ACHN (cell line): ENCODE measurements around the gene PJA2.

Experiments used
- DNase-seq: peaks from one replicate; pipeline ENCODE4 v3.0.0-alpha.2; 2015
- in situ Hi-C: cut with HindIII; loops from 2 replicates; pipeline ENCODE4 v1.10.0; 2017; ENCODE audit warnings: low sequenced_read_pairs, low pct_ligation_motif_present, low pct_unique_long_range_greater_than_20kb

Gene PJA2

DNA sequence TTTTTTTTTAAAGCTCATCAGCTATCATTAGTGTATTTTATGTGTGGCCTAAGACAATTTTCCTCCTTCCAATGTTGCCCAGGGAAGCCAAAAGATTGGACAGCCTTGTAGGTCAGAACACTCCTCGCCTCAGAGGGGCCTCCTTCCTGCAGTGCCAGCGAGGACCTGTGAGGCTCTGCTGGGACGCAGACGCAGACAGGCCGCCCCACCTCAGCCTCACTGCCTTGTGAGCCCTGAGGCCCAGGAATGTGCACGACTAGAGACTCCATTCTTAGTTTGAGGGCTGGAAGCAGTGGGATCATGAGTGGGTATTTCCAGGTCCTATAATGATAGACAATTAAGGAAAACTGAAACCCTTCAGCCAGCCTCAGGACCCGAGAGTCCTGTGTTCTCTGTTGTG is 85.4 kb downstream of the PJA2 start:
- in situ Hi-C loops = no loop called here
- DNase-seq = no peak

DNA sequence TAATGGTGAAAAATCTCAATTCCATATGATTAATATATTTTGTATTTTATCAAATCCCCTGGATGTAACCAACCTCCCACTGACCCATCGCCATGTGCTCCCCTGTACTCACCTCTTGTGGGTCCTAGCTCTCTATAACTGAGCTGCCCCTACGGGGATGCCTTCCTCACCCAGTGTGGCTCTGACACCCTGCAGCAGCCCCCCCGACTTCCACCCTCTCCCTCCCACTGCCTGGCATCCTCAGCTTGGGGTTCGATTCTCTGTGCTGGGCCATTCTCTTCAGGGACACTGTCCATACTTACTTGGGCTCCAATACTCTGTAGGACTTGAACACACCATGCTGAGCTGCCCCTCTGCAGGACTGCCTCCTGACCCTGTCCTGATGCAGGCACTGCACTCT is 87.1 kb downstream of the PJA2 start:
- in situ Hi-C loops = no loop called here
- DNase-seq = no peak

DNA sequence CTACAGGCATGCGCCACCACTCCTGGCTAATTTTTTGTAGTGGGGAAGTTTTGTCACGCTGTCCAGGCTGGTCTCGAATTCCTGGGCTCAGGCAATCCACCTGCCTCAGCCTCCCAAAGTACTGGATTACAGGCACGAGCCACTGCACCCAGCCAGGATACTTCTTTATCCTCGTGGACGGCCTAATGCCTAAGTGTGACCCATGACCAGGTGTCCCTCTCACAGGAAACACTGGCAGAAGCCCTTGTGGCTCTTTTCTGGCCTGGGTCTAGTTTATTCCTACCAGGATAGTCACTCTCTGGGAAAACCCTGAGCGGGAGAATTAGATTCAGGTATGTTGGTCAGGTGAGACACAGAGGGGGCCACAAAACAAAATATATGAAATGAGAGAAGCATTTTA is 90.4 kb downstream of the PJA2 start:
- no peak for DNase-seq
- in situ Hi-C loops = no loop called here

DNA sequence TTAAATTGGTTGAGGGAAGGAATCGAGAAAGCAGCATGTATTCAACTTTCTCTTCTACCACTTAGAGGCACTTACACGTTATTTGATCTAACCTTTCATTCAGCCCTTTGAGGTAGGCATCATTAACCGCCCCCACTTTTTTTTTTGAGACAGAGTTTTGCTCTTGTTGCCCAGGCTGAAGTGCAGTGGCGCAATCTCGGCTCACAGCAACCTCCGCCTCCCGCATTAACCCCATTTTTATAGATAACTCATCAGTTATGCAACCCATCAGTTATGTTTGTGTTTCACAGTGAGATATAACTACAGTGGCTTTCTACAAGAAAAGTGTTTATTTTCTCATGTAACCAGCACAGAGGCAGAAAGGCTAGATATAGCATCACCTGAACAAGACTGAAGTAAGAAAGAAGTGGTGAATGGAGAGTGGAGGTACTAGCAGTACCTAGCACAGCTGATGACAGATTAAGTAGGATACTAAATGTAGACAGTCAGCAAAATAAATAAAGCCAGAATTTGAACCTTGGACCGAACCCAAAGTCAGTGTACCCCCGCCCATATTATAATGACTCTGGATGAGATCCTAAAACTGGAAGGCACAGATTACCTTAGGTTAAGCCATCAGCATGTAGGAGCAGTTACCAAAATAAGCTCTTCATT is 91.2 kb downstream of the PJA2 start:
- in situ Hi-C loops = no loop called here
- no peak for DNase-seq

DNA sequence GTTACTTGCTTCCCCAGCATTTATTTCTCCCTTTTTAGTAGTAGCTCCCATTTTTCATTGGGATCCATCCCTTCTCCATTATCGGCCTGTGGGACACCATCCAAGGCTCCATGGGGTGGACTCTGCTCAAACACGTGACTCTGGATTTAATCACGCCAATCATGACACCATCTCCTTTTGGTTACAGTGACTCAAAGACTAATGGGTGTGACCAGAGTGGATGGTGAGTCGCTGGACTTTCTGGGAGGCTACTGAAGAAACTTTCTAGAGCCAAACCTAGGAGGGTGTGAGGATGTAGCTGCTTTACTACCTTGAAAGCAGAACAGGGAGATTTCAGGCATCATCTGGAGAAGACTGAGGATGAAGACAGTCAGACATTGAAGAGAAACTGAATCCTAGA is 93.1 kb downstream of the PJA2 start:
- in situ Hi-C loops = no loop called here

DNA sequence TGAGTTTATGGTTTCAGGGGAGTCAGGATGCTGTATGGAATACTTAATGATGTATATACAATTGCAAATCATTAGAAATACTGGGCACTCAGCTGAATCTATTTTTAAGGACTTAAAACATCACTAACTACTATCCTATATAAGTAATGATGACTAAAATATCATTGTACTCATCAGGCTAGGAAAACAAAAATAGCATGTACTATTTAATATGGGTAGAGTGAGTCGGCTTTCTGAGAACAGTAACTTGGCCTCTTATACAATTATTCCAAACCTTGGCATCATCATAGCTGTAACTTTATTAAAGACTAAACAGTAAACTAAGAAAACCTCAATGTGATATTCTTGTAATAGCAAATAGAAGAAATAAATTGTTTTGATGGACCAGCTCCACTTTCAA is 94.5 kb downstream of the PJA2 start:
- DNase-seq = no peak
- in situ Hi-C loops = no loop called here

More for the DNA sequence above, 93.1 kb downstream of the PJA2 start:
- DNase-seq = no peak

DNA sequence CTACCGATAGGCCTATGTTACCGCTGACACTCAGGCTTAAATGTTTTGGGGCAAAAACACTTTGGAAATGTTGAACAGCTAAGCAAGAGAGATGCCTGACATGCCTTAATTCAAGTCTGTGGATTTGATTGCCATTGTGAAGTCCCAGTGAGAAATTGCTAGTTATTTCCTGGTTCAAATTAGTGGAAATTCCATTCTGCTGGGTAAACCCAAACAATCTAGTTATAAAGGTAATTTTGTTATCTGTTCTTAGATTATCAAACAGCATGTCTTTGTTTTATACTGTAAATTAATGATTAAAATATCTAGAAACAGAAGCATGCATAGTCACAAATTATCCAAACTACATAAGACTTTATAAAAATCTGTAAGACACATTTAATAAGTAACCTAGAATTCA is 96.6 kb downstream of the PJA2 start:
- in situ Hi-C loops = no loop called here

DNA sequence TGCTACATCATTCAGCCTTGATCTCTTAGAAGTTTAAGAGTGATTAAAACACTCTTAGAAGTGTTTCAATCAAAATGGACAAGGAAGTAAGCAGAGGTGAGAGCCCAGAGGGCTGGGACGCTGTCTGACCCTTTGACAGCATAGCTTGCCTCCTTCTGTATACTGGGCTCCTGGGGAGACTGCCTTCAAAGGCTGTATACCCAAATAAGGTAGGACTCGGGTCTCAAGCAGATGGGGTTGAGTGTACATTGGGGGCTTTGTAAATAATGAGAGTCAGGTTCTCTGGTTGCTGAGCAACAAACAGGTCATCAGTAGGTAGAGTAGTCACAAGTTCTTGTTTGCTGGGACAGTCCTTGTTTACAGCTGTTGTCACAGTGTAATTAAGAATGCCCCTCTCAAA is 97.1 kb downstream of the PJA2 start:
- no peak for DNase-seq
- in situ Hi-C loops = no loop called here

More for the DNA sequence above, 96.6 kb downstream of the PJA2 start:
- DNase-seq = no peak

DNA sequence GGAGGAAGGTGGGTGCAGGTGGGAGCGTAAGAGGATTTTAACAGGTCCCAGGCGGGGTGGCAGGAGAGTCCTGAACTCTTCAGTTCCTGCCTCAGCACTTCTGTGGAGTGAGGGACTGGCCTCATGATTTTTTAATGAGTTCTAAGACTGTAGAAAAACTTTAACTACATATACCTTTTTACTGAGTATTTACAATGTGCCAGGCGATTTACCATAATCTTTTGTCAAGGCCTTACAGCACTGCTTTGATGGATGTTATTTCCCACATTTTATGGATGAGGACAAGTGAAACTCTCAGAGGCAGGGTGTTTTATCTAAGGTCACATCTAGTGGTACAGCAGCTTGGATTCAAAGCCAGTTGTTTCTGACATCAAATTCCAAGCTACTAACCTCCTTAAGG is 99.5 kb downstream of the PJA2 start:
- no peak for DNase-seq

DNA sequence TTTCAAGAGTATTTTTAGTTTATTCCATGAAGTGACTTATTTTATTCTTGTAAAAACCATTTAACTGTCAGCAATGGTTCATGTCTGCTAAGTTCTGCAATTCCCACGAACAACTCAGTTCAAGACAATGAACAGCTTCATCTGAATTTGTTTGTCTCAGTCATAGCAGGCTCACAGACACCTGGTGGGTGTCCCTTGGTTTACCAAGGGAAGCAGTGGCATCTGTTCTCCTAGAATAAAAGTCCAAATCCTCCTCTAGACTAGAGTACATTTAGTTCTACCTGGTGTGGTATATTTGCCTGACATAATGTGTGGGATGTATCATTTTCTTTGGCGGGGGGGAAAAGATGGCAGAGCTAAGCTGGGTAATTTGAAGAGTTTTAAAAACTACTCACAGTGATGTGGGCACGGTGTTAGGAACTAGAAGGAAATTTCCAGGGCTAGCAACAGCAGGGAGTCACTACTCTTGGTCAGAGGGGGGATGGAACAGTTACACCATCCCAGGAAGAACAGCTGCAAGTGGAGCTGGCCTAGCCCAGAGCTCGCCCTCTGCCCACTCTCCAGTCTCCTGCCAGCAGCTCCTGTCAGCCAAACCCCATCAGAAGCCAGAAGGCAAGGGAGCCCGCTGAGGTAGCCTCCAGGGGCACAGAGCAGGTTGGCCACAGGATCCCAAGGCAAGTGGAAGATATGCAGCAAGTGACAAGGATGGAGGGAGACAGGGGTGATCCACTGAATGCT is 100.3 kb downstream of the PJA2 start:
- no peak for DNase-seq
- in situ Hi-C loops = no loop called here

More for the DNA sequence above, 99.5 kb downstream of the PJA2 start:
- in situ Hi-C loops = no loop called here

DNA sequence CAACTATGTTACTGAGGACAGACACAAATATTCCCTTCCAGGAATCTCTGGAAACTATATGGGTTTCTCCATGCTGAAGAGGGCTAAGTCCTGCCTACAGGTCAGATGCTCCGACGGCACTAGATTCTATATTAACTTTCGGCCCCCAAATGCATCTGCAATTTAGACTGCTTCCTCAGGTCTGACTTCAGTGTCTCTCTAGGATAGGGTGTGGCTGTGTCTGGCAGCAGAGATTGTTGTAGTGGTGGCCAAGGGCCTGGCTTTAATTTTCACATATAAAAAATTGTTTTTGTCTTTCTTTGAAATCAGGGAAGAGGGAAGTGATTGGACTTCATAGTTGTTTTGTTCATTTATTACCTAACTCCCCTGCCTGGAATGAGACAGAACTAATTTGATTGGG is 101.8 kb downstream of the PJA2 start:
- in situ Hi-C loops = no loop called here
- DNase-seq = no peak

DNA sequence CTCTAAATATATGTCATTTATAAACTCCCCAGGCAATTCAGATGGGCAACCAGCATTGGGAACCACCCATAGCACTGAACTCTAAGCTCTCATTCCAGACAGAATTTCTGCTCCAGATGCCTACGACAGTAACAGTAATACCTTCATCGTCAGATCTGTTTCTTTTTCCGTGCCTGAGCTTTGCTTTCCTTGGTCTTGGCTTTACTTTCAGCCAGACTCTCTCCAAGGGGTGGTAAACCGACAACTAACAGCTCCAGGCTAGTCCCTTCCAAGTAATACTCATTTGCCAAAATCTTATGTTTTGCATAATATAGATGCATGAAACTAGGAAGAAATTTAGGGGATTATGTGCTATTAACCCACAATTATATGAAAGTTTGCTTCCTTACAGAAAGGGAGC is 102.3 kb downstream of the PJA2 start:
- in situ Hi-C loops = no loop called here
- no peak for DNase-seq

DNA sequence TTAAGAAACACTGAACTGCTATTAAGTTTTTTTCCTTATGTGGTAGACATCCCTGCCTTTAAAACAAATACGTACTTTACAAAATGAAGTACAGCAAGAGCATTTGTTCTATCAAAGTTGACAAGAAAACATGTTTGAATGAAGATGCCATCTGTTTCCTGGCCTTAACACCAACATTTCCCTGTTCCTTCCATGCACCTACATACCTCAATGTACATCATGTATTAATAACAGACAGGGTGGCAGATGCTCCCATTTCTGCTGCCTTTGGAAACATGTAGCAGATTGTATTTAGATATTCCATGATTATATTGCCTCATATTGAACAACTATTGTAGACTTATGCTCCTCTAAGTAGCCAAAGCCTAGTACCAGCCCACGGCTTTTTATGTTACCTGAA is 104.4 kb downstream of the PJA2 start:
- no peak for DNase-seq
- in situ Hi-C loops = no loop called here

DNA sequence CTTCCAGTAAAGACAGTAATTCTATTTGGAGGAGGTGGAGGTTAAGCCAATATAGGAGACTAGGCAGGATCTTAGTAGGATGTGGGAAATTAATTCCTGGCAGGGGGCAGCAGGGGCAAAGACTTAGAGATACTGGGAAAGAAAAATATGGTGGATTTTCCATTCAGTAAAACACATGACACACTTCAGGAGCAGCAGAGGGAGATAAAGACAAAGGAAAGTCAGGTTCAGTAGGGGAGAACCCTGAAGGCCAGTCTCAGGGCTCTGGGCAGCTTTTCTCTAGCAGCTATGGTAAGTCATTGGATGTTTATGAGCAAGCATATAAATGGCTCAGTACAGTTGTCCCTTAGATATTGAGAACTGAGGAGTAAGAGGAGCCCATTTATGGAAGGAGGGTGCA is 105.5 kb downstream of the PJA2 start:
- peak; percentile 2 for DNase-seq
- in situ Hi-C loops = no loop called here

DNA sequence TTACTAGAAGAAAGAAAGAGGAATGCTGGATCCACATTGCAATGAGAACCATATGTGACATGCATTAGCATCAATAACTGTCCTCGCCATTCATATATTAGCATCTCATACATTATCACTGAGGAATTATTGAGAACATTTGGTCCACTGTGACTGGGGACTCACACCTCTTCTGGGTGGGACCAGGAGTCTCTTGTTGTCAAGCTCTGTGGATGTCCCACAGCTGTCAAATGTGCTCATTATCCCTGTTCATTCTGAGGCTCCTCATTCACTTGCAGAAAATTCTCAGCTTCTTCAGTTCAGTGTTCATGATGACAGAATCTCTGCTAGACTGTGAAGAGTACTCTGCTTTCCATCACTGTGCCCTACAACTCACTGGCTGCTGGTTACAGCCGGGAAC is 109.4 kb downstream of the PJA2 start:
- in situ Hi-C loops = no loop called here
- no peak for DNase-seq

DNA sequence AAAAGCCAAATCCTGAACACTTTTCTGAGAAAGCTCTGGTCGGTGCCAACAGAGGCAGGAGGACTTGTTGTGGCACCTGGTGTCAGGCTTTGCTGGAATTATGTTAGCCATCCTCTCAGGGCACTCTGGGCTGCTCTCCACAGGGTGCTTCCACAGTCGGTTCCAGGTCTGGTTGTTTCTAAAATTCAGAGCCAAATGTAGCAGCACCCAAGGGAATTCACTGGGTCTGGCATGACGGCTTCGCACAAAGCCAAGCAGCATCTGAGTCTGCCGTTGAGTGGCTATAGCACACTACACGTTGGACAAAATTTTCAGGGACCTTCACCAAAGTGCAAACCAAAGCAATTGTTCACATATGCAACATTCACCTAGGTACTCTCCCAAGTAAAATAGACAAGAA is 110.2 kb downstream of the PJA2 start:
- DNase-seq = no peak
- in situ Hi-C loops = no loop called here

DNA sequence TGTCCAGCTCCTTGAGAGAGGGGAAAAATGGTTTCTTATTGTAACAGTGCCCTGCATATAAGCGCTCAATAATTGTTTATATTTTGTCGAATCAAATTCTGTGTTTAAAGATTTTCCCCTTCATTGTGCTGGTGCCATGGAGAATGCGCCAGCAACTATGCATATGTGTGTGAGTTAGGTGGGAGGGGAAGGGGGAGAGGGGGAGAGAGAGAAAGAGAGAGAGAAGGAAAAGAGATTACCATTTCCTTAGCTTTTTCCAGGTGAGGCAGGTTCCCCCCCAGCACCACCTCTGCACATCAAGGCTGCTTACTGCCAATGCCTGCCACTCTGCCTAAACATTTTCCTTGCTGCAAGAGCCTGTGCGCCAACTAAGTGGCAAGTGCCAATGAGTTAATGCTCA is 111.0 kb downstream of the PJA2 start:
- no peak for DNase-seq

DNA sequence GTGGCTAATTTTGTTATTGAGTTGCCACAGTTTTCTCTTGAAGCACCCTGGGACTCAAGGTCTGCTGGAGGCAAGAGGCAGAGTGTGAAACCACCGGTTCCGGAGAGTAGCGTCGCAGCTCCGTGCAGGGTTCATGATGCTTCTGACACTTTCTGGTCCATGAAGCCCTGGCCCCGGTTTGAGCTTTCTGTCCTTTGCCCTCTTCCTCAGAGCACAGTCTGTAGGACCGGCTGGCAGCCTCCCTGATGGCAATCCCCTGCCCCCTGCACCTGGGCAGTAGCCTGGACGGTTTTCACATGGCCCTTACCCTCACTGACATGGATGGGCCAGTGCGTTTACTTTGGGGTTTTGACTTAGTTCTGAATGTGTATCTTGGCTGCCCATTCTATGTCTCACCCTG is 111.9 kb downstream of the PJA2 start:
- in situ Hi-C loops = no loop called here
- no peak for DNase-seq

More for the DNA sequence above, 111.0 kb downstream of the PJA2 start:
- in situ Hi-C loops = no loop called here

DNA sequence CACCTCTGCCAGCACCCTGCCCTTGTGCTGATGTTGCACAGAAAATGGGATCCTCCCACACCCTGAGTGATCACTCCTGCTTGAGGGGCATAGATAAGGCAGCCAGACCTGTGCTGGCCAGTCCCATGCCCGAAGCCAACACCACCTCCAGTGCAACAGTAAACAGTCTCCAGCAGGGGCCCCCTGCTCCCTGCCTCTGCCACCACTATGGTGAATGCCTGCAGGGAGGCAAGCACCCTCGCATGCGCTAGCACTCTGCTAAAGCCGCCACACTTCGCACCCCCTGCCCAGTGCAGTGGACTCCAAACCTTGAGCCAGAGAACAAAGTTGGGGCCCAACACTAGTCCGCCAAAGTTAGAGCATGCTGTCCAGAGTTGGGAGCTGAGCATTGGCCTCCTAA is 118.7 kb downstream of the PJA2 start:
- DNase-seq = no peak
- in situ Hi-C loops = no loop called here

DNA sequence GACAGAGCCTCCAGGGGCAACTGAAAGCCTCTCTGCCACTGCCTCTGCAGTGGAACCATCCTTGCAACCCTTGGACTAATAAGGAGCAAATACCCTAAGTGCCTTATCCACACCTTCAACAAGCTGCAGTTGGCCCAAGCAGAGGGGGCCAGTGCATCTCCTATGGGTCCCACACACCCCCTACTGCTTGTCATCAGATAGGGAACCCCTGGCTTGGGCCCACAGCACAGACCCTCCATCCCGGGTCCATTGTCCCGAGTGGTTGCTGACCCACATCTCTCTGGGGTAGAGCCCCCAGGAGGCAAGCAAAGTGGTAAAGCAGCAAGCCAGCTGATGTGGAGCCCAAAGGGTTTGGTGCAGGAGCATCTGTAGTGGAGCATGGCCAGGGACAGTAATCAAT is 119.5 kb downstream of the PJA2 start:
- in situ Hi-C loops = no loop called here
- DNase-seq = no peak
